Ramos (cell line): ENCODE results near the gene SLC6A19.

Experiments used
- in situ Hi-C: fragments of 300-500 bp; cut with MboI; formaldehyde crosslinking; loops from one replicate; pipeline ENCODE4 v1.14.3; 2022; ENCODE audit warnings: low sequenced_read_pairs; ENCODE audit not compliant: unreplicated experiment

SLC6A19 gene

GRCh38 chr5:1205255-1206180 lies 4.1 kb downstream of the SLC6A19 start:
- in situ Hi-C loops: no loop called here

DNA sequence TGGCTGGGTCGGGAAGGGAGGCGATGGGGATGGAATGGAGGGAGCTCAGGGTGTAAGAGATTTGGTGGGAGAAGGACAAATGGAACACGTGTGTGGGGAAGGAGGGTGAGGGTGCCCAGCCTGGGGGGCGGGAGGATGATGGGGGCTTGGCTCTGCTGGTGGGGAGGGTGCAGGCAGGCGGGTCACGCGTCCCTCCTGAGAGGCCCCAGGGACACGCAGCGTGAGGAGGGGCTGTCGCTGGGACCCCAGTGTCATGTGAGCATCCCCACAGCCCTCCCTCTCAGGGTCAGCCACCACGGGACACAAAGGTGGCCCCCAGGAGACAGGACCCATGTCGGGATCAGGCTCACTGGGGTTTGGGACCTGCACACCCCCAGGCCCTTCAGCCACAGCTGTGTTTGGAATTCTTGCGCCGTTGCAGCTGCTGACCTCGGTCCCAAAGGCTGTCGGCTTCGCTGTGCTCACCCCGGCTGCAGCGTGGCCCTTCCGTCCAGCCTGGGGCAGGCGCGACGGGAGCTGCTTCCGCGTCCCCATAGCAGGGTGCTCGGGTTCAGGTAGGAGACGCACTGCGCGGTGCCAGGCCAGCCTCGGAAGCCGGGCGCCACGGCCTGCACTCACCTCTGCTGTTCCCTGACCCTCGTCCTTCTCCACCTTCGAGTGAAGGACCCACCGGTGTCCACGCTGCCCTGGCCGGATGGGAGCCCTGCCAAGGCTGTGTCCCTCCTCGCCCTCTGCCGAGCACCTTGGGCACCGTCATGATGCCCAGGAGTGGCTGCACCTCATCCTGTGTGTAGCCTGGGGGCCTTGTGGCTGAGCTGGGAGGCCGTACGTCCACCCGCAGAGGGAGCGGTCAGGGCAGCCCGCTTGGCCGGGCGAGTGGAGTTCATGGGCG lies 5.4 kb downstream of the SLC6A19 start:
- in situ Hi-C loops: no loop called here

- in situ Hi-C loops: no loop called here
Measured at GRCh38 chr5:1207555-1207954, 6.2 kb downstream of the SLC6A19 start.

GRCh38 chr5:1208221-1208742 lies 6.9 kb downstream of the SLC6A19 start:
- in situ Hi-C loops: no loop called here

- in situ Hi-C loops: no loop called here
Measured at GRCh38 chr5:1208743-1209488, 7.5 kb downstream of the SLC6A19 start.

- in situ Hi-C loops: no loop called here
Measured at GRCh38 chr5:1209489-1209852, 8.1 kb downstream of the SLC6A19 start.

- in situ Hi-C loops: no loop called here
Measured at GRCh38 chr5:1209896-1210776, 8.7 kb downstream of the SLC6A19 start.

GRCh38 chr5:1210832-1211251 lies 9.4 kb downstream of the SLC6A19 start:
- in situ Hi-C loops: no loop called here

- in situ Hi-C loops: no loop called here
Measured at GRCh38 chr5:1211701-1212100, 10.3 kb downstream of the SLC6A19 start.

DNA sequence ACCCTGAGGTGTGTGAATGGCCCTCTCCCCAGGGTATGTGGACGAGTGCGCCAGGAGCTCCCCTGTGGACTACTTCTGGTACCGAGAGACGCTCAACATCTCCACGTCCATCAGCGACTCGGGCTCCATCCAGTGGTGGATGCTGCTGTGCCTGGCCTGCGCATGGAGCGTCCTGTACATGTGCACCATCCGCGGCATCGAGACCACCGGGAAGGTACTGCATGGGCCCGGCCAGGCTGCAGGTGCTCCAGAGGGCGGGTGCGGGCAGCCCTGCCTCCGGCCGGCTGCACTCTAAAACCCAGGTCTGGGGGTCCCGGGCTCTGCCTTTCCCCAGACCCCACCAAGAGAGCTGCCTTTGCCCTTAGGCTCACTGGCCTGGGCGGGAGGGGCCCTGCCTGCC lies 10.9 kb downstream of the SLC6A19 start:
- in situ Hi-C loops: no loop called here

- in situ Hi-C loops: no loop called here
Measured at GRCh38 chr5:1212881-1213280, 11.5 kb downstream of the SLC6A19 start.

DNA sequence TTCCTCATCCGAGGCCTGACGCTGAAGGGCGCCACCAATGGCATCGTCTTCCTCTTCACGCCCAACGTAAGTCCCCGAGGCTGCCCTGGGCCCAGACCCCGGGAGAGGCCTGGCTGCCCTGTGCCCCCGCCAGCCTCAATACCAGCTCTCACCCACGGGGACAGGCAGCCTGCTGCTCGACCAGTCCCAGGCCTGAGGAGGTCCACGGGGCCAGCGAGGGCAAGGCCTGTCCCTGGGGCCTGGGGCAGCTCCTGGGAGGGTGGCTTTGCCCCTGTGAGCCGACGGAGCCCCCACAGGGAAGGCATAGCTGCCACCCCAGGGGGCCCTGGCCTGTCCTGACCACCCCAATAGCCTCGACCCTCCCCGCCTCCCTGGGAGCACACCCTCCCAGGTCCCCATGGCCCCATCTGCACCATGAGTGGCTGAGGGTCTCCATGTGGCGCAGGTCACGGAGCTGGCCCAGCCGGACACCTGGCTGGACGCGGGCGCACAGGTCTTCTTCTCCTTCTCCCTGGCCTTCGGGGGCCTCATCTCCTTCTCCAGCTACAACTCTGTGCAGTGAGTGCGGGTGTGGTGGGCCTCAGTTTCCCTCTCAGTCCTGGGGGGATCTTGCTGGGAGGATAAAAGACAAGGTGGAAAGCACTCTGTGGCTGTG lies 12.2 kb downstream of the SLC6A19 start:
- in situ Hi-C loops: no loop called here

GRCh38 chr5:1214163-1214935 lies 13.0 kb downstream of the SLC6A19 start:
- in situ Hi-C loops: no loop called here

DNA sequence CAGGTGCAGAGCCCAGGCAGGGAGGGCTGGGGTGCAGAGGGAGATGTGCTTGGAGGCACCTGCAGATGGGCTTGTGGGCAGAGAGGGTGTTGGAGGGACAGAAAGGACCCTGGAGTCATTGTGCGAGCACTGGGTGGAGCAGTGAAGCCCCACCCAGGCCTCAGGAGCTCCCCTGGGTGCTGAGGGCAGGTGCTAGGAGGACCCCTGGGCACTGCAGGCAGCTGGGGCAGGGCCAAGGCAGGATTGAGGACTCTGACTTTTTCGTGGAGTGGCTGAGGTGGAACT lies 13.5 kb downstream of the SLC6A19 start:
- in situ Hi-C loops: no loop called here

DNA sequence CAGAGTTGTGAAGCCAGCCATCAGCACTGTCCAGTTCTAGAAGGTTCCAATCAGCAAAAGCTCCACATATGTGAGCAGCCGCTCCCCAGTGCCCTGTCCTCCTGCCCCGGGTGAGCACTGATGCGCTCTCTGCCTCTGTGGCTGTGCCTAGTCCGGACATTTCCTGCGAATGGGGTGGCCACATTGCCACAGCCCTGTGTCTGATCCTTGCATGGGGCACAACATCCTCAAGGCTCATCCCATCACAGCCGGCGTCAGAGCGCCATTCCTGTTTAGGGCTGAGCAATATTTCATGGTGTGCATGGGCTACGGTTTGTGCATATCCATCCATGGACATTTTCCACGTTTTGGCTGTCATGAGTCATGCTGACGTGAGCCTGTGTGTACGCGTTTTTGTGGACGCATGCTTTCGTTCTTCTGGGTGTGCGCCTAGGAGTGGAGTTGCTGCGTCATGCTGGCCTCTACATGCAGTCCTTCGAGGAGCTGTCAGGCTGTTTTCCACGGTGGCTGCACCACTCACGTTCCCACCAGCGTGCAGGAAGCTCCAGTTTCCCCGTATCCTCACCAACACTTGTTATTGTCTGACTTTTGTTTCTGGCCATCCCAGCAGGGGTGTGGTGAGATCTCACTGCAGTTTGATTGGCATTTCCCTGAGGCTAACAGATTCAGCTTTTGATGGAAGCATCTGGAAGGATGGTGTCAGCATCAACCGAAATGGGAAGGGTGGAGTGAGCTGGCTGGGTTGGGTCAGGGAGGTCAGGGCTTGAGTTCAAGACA lies 14.1 kb downstream of the SLC6A19 start:
- in situ Hi-C loops: no loop called here

GRCh38 chr5:1216211-1216917 lies 15.0 kb downstream of the SLC6A19 start:
- in situ Hi-C loops: no loop called here

DNA sequence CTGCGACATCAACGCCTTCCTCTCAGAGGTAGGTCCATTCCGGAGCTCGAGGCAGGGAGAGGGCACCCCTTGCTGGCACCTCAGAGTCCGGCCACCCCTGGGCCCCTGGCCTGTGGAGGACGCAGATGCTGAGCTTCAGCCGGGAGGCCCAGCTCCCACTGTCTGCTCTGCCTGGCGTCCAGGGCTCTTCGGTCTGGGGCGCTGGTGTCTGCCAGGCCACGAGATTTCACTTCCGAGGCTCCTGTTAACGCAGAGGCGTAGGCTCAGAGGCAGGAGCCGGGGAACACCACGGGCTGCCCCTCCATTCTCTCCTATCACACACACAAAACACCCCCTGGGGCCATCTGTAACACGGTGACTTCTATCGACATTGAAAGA lies 15.5 kb downstream of the SLC6A19 start:
- in situ Hi-C loops: no loop called here
